Cardiac muscle cell (in vitro differentiated cells and primary cell): Measurements from ENCODE around the gene TLR3. TPM values are rescaled to one million over a fixed set of nuclear protein-coding genes. Genes with fewer than 3 reads are reported as not detected.
A peak's percentile ranks its signal among the peaks of the same experiment; 100 is the strongest.

Source experiments
- DNase-seq, 2 donors: peaks; one replicate each; pipeline versions ENCODE4 v3.0.0 to v3.0.0-alpha.2; 2010 to 2017; ENCODE audit warnings: low read depth in 1 of 2, low spot score in 1 of 2
- H3K27ac ChIP-seq: fragments of 200-600 bp; sonication (generic); 2 replicates; pipeline ENCODE4 v1.5.1; 2016
- H3K27me3 ChIP-seq: fragments of 200-600 bp; sonication (generic); 2 replicates; pipeline ENCODE4 v1.6.0; 2016; ENCODE audit warnings: control low read depth
- H3K36me3 ChIP-seq: fragments of 200-600 bp; sonication (generic); 2 replicates; pipeline ENCODE4 v1.5.1; 2016; ENCODE audit warnings: control low read depth
- H3K4me1 ChIP-seq: fragments of 200-600 bp; sonication (generic); 2 replicates; pipeline ENCODE4 v1.8.1; 2017; ENCODE audit warnings: low read depth, mild to moderate bottlenecking, mixed run types
- H3K4me3 ChIP-seq: fragments of 200-600 bp; sonication (generic); 2 replicates; pipeline ENCODE4 v1.5.1; 2016; ENCODE audit warnings: mild to moderate bottlenecking
- H3K9me3 ChIP-seq: fragments of 200-600 bp; sonication (generic); 2 replicates; pipeline ENCODE4 v1.5.1; 2017; ENCODE audit warnings: low read depth, mild to moderate bottlenecking, control low read depth
- CTCF ChIP-seq: IDR thresholded peaks from 2 replicates; pipeline ENCODE4 v1.5.1; 2012; ENCODE audit warnings: low read depth, mild to moderate bottlenecking, low read length
- polyA plus RNA-seq: library from polyadenylated mRNA; unstranded; fragments of >200 nt; fragmentation: Nextera tagmentation; extraction: Ambion mirVana; gene quantifications from 2 replicates; pipeline ENCODE4 v1.2.1, GENCODE V29; 2016
- total RNA-seq: library from RNA; depleted of rRNA; stranded (reverse); fragments of >200 nt; gene quantifications from 2 replicates; pipeline ENCODE4 v1.2.3, GENCODE V29; 2016

TLR3 gene
- total and polyA plus RNA-seq, 2 experiments from 2014 or later, result not detected

- DNase-seq, result no peak
- TF ChIP-seq CTCF, result no peak
- no peaks in the 10 kb centered on the region for H3K4me1 ChIP-seq
- H3K4me3 ChIP-seq, result no peak overlapping the region
- H3K27me3 ChIP-seq, result peaks cover 40% of the 10 kb centered on the region
- no peaks in the 10 kb centered on the region for H3K9me3 ChIP-seq
- H3K27ac ChIP-seq, result no peak overlapping the region
- H3K36me3 ChIP-seq, result no peaks in the 10 kb centered on the region
Observed at GRCh38 chr4:186108391-186108790, 39.4 kb downstream of the TLR3 start.

GRCh38 chr4:186109245-186109644 lies 40.3 kb downstream of the TLR3 start:
- Histone ChIP-seq H3K4me1 (no peaks in the 10 kb centered on the region), H3K36me3 (no peaks in the 10 kb centered on the region), H3K4me3 (no peak overlapping the region), H3K27ac (no peak overlapping the region), H3K9me3 (no peaks in the 10 kb centered on the region), H3K27me3 (peaks cover 33% of the 10 kb centered on the region)
- DNase-seq, result peak in 1 of 2 donors; percentile 70
- TF ChIP-seq CTCF, result no peak

GRCh38 chr4:186116697-186117096 lies 47.7 kb downstream of the TLR3 start:
- Histone ChIP-seq H3K27me3 (no peaks in the 10 kb centered on the region), H3K9me3 (no peaks in the 10 kb centered on the region), H3K4me1 (no peaks in the 10 kb centered on the region), H3K4me3 (no peak overlapping the region), H3K27ac (no peak overlapping the region), H3K36me3 (no peaks in the 10 kb centered on the region)
- no peak for DNase-seq
- no peak for TF ChIP-seq CTCF

GRCh38 chr4:186118582-186118981 lies 49.6 kb downstream of the TLR3 start:
- Histone ChIP-seq H3K27me3 (no peaks in the 10 kb centered on the region), H3K4me3 (no peak overlapping the region), H3K27ac (no peak overlapping the region), H3K36me3 (no peaks in the 10 kb centered on the region), H3K9me3 (no peaks in the 10 kb centered on the region), H3K4me1 (no peaks in the 10 kb centered on the region)
- TF ChIP-seq CTCF, result no peak
- DNase-seq, result no peak

- DNase-seq, result no peak
- Histone ChIP-seq H3K4me1 (no peaks in the 10 kb centered on the region), H3K36me3 (no peaks in the 10 kb centered on the region), H3K27me3 (no peaks in the 10 kb centered on the region), H3K4me3 (no peak overlapping the region), H3K27ac (no peak overlapping the region), H3K9me3 (no peaks in the 10 kb centered on the region)
- no peak for TF ChIP-seq CTCF
Observed at GRCh38 chr4:186121057-186121456, 52.1 kb downstream of the TLR3 start.

- H3K27me3 ChIP-seq, result no peaks in the 10 kb centered on the region
- peaks cover 10% of the 10 kb centered on the region for H3K4me1 ChIP-seq
- no peak for DNase-seq
- no peak overlapping the region for H3K4me3 ChIP-seq
- no peaks in the 10 kb centered on the region for H3K36me3 ChIP-seq
- no peaks in the 10 kb centered on the region for H3K9me3 ChIP-seq
- no peak for TF ChIP-seq CTCF
- H3K27ac ChIP-seq, result no peak overlapping the region
Observed at GRCh38 chr4:186128842-186129241, 59.9 kb downstream of the TLR3 start.
